Heart left ventricle (tissue), 16 donors: ENCODE measurements around the gene ABI1. TPM values are rescaled to one million over a fixed set of nuclear protein-coding genes. Genes with fewer than 3 reads are reported as not detected.

Source experiments
- ATAC-seq, 4 donors: fragments of 200-7000 bp; cut with Tn5 transposase; one replicate each; pipeline ENCODE4 v1.9.1; 2020 to 2022; ENCODE audit warnings: moderate library complexity in 4 of 4, mild to moderate bottlenecking in 3 of 4, moderate number of reproducible peaks in 1 of 4
- DNase-seq, 5 donors: peaks; one replicate each; pipeline ENCODE4 v3.0.0-alpha.2; 2020
- H3K27ac ChIP-seq, 12 donors: fragments of 200-600 bp; sonication (generic) in 4 of 12; one replicate each; pipeline versions ENCODE4 v1.5.0 to v1.8.0; 2016 to 2022; ENCODE audit warnings: mild to moderate bottlenecking in 2 of 12
- H3K27me3 ChIP-seq, 9 donors: fragments of 200-600 bp; sonication (generic) in 2 of 9; one replicate each; pipeline versions ENCODE4 v1.5.1 to v1.8.0; 2016 to 2022; ENCODE audit warnings: mild to moderate bottlenecking in 3 of 9
- H3K36me3 ChIP-seq, 9 donors: fragments of 200-600 bp; sonication (generic) in 2 of 9; one replicate each; pipeline versions ENCODE4 v1.5.0 to v1.8.0; 2018 to 2022; ENCODE audit warnings: mild to moderate bottlenecking in 2 of 9
- H3K4me1 ChIP-seq, 12 donors: fragments of 200-600 bp; sonication (generic) in 4 of 12; one replicate each; pipeline versions ENCODE4 v1.5.0 to v1.8.0; 2016 to 2022; ENCODE audit warnings: mild to moderate bottlenecking in 3 of 12
- H3K4me3 ChIP-seq, 12 donors: fragments of 200-600 bp; sonication (generic) in 4 of 12; one replicate each; pipeline versions ENCODE4 v1.5.0 to v1.8.0; 2017 to 2022; ENCODE audit warnings: mild to moderate bottlenecking in 9 of 12, moderate library complexity in 4 of 12
- H3K9me3 ChIP-seq, 12 donors: fragments of 200-600 bp; sonication (generic) in 4 of 12; one replicate each; pipeline versions ENCODE4 v1.5.0 to v1.8.0; 2016 to 2022; ENCODE audit warnings: mild to moderate bottlenecking in 1 of 12
- CTCF ChIP-seq, 12 donors: fragments of 200-600 bp; sonication (generic) in 4 of 12; IDR thresholded peaks; one replicate each; pipeline versions ENCODE4 v1.5.0 to v1.8.0; 2018 to 2022; ENCODE audit warnings: antibody characterized with exemption in 12 of 12, mild to moderate bottlenecking in 5 of 12
- POLR2A ChIP-seq, 2 donors: fragments of 450-650 bp; IDR thresholded peaks; one replicate each; pipeline ENCODE4 v1.6.1; 2017; ENCODE audit warnings: antibody characterized with exemption in 2 of 2, mild to moderate bottlenecking in 2 of 2, moderate library complexity in 2 of 2
- WGBS, 4 donors: extraction: QIAGEN DNeasy Blood & Tissue Kit in 2 of 4; methylation state at CpG; one replicate each; pipeline versions ENCODE4 v1.1.5 to v1.1.7; 2013 to 2018; 5-methylcytosine and 5-hydroxymethylcytosine counted together
- intact Hi-C, 10 donors: fragments of 100-400 bp; cut with DNase I; formaldehyde crosslinking; loops; one replicate each; pipeline versions ENCODE4 v1.11.1 to v1.14.2; 2022
- polyA plus RNA-seq, 2 donors: library from polyadenylated mRNA; stranded (reverse); fragments of 200-250 nt; gene quantifications; one replicate each; pipeline ENCODE4 v1.2.3, GENCODE V29; 2013
- total RNA-seq, 9 donors: library from RNA; depleted of rRNA in 2 of 9; stranded (reverse); fragments of >200 nt in 2 of 9; fragmentation: NEBNext Ultra II Directional in 3 of 9; extraction: Animal tissue kit (Norgen Biotek cat#: 25700) in 3 of 9; gene quantifications; one replicate each; pipeline versions ENCODE4 v1.1.0 to v1.2.4, GENCODE V29; 2016 to 2023
- donor health status: ischemic (EF 13 %, LVEDD 7.1; RV severe dilation, severe dysfunction).
- donor health status: healthy with polysubstance abuse.
- donor health status: DM: no; HTN: yes; CAD: no.
- donor health status: DM: no; HTN: no; CAD: no.
- donor health status: ischemic (EF 25% LVEDD 6.9; RV normal size, moderate dysfunction).
- donor health status: ischemic (EF 25% LVEDD 5.7; RV mildly dilated, moderate dysfunction).
- donor health status: healthy.
- donor health status: DM: yes; HTN: yes; CAD: no.
- donor health status: ischemic (EF 35%, LVEDD 5.7; RV mildly dilated, moderate dysfunction).
- donor health status: nonischemic (EF 11% LVEDD 7.7; RV severe dilation, severe dysfunction).
- donor health status: DM: yes; HTN: yes; CAD: no.
- donor health status: PGD.
- donor health status: ischemic (EF 29% LVEDD 5.4; RV normal size, mild dysfunction).
- donor health status: nonischemic (EF 23%, LVEDD 6.1; RV moderate dilation, normal function).

ABI1 gene
- total and polyA plus RNA-seq, 11 donors: 8.5 to 50.0 (median 25.6) TPM

- TF ChIP-seq POLR2A (IDR thresholded peaks at IDR 0.05): no peak
- no peak for TF ChIP-seq CTCF (IDR thresholded peaks at IDR 0.05)
- Histone ChIP-seq H3K9me3 (no peaks in the 10 kb centered on the region), H3K36me3 (no peaks in the 10 kb centered on the region), H3K27ac (peak overlapping the region; percentile 27 to 100 (median 96)), H3K4me3 (peak overlapping the region; percentile 51 to 100 (median 95)), H3K27me3 (no peaks in the 10 kb centered on the region), H3K4me1 (peaks cover 6 to 54% (median 33%) of the 10 kb centered on the region in 12 donors)
- DNase-seq (peak; percentile 64 to 75 (median 71)), ATAC-seq (peak; percentile 5 to 65 (median 46))
- intact Hi-C loops: loop anchor here in 5 of 10 donors (5.0 to 10.0 kb wide), 4 partner anchors 133 to 295 kb away; partner anchors contain the start of genes PDSS1 (in 2 of the 5), MASTL (in 1 of the 5) and YME1L1 (in 1 of the 5)
- whole genome bisulfite sequencing, 4 donors: 0 to 2% (median 1%) methylated on average over 7 to 24 of the region's 24 CpGs
Measured at GRCh38 chr10:26860102-26860442, 686 bp downstream of the ABI1 start.

DNA sequence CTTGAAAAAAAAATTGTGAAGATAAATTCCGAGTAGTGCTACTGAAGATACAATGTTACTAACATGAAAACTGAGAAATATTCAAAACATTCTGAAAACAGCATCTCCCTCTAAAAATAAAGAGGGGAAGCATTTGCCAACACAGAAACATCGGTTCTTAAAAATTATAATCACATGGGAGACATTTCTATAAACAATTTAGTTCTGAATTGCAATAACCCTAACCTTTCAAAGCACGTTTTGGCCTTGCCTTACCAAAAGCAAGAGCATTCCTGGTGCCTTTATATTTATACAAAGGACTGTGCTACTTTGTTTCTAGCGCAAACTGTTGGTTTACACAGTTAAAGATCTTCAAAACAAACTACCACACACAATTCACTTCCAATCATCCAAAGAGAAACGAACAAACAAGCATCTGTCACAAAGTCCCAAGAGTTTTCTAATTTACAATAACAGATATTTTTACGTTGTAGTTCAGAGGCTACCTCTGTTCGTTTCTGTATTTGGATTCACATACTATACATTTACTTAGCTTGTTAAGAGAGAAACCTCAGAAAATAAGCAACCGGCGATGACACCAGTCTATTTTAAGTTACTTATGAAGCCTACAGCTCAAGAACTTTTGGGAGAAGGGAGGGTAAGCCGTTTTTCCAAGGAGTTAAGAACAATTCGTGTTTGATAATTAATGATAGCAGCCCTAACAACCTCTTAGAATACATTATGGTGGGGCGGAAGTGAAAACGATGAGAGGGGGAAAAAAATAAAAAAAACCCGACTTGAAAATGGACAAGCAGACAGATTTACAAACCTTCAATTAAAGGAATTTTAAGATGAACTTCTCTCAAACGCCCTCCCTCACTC, 1.3 kb downstream of the ABI1 start:
- no peak for TF ChIP-seq POLR2A (IDR thresholded peaks at IDR 0.05)
- TF ChIP-seq CTCF (IDR thresholded peaks at IDR 0.05): no peak
- intact Hi-C loops: loop anchor here in 6 of 10 donors (5.0 to 10.0 kb wide), 6 partner anchors 57 to 295 kb away; partner anchors contain the start of genes PDSS1 (in 2 of the 6), MASTL (in 1 of the 6) and YME1L1 (in 1 of the 6)
- peak overlapping the region; percentile 51 to 100 (median 95) for H3K4me3 ChIP-seq
- no peak for DNase-seq
- peaks cover 6 to 60% (median 38%) of the 10 kb centered on the region in 12 donors for H3K4me1 ChIP-seq
- no peaks in the 10 kb centered on the region for H3K27me3 ChIP-seq
- H3K9me3 ChIP-seq: no peaks in the 10 kb centered on the region
- H3K36me3 ChIP-seq: no peaks in the 10 kb centered on the region
- no peak for ATAC-seq
- 1% methylated on average over 15 of the region's 15 CpGs for WGBS, 4 donors
- H3K27ac ChIP-seq: peak overlapping the region; percentile 25 to 100 (median 96)

- no peaks in the 10 kb centered on the region for H3K27me3 ChIP-seq
- no peaks in the 10 kb centered on the region for H3K36me3 ChIP-seq
- intact Hi-C loops: loop anchor here in 2 of 10 donors (5.0 to 10.0 kb wide), 2 partner anchors 56 to 94 kb away; no protein-coding TSS in a partner anchor
- ATAC-seq (no peak), DNase-seq (no peak)
- no peaks in the 10 kb centered on the region for H3K9me3 ChIP-seq
- H3K4me3 ChIP-seq: peak overlapping the region in 10 of 12 donors; percentile 51 to 100 (median 95)
- no peak for TF ChIP-seq CTCF (IDR thresholded peaks at IDR 0.05)
- TF ChIP-seq POLR2A (IDR thresholded peaks at IDR 0.05): no peak
- WGBS, 4 donors: 33 to 40% (median 35%) methylated on average over 2 of the region's 2 CpGs
- peaks cover 6 to 62% (median 42%) of the 10 kb centered on the region in 12 donors for H3K4me1 ChIP-seq
- peak overlapping the region in 9 of 12 donors; percentile 84 to 100 (median 98) for H3K27ac ChIP-seq
Measured at GRCh38 chr10:26858707-26859034, 2.1 kb downstream of the ABI1 start.
